Measurements from ENCODE around the gene GPR179.

- no peak for TF ChIP-seq EP300 (IDR thresholded peaks at IDR 0.05; ENCODE audit: borderline replicate concordance)
- no peak for TF ChIP-seq REST (IDR thresholded peaks at IDR 0.05; ENCODE audit: low read depth)
- TF ChIP-seq YY1 (IDR thresholded peaks at IDR 0.05; ENCODE audit: low read depth), result no peak
- no peak for TF ChIP-seq CREB1 (IDR thresholded peaks at IDR 0.05; ENCODE audit: low read depth)
- peak; percentile 84 for TF ChIP-seq RAD21 (IDR thresholded peaks at IDR 0.05; ENCODE audit: low read depth)
- no peak for TF ChIP-seq CEBPB (IDR thresholded peaks at IDR 0.05)
- TF ChIP-seq TCF12 (IDR thresholded peaks at IDR 0.05; ENCODE audit: low read depth), result no peak
- no peak for TF ChIP-seq USF1 (IDR thresholded peaks at IDR 0.05)
- TF ChIP-seq ZBTB7A (IDR thresholded peaks at IDR 0.05; ENCODE audit: low read depth), result peak; percentile 69; the same call in 1 of the 2 replicates
- no peak for TF ChIP-seq EGR1 (IDR thresholded peaks at IDR 0.05)
- no peak for TF ChIP-seq TEAD4 (IDR thresholded peaks at IDR 0.05)
- no peak for TF ChIP-seq MAX (IDR thresholded peaks at IDR 0.05)
Measured at GRCh38 chr17:38333635-38334295, 10.0 kb downstream of the GPR179 start.
